HCT116 (cell line): Measurements from ENCODE around the gene SLC45A2. TPM values are rescaled to one million over a fixed set of nuclear protein-coding genes. Genes with fewer than 3 reads are reported as not detected.

ENCODE experiments used
- ATAC-seq: fragments of 200-7000 bp; cut with Tn5 transposase; 2 replicates; pipeline ENCODE4 v1.9.1; 2020; ENCODE audit warnings: mild to moderate bottlenecking, moderate library complexity
- BruUV-seq: library from RNA; stranded (reverse); fragments of 400-500 nt; replicated peaks from 2 replicates; lab custom pipeline; 2021; lab: Mats Ljungman, UMichigan
- CTCF ChIA-PET: fragments of 300-600 bp; sonication (Branson Sonifier 250); formaldehyde crosslinking; loops from one replicate; lab custom pipeline; 2021; ENCODE audit warnings: antibody characterized with exemption; lab: Charles Lee
- POLR2A ChIA-PET: fragments of 300-600, 350-600 bp; sonication (Branson Sonifier 250); formaldehyde crosslinking; loops from one replicate; lab custom pipeline; 2021; ENCODE audit warnings: antibody characterized with exemption; lab: Charles Lee
- RAD21 ChIA-PET, 2 experiments: fragments of 300-600 bp; sonication (Branson Sonifier 250); formaldehyde crosslinking; loops; one replicate each; lab custom pipeline; 2023; ENCODE audit warnings: low total read pairs in 2 of 2; ENCODE audit not compliant: uncharacterized antibody in 2 of 2, unreplicated experiment in 2 of 2, low non-redundant PET in 1 of 2; lab: Charles Lee
- DNase-seq: peaks from one replicate; pipeline ENCODE4 v3.0.0-alpha.2; 2010; ENCODE audit warnings: low read depth, low spot score
- H2AFZ ChIP-seq: fragments of 200-600 bp; shearing (Covaris generic), sonication (generic); 2 replicates; pipeline ENCODE4 v1.6.1; 2017; ENCODE audit warnings: low read depth, mixed run types, mixed read lengths, antibody characterized with exemption, low read length; ENCODE audit not compliant: poor library complexity, severe bottlenecking
- H3K27ac ChIP-seq: 2 replicates; pipeline ENCODE4 v1.5.1; 2012; ENCODE audit warnings: low read depth, low read length
- H3K27me3 ChIP-seq: fragments of 200-600 bp; sonication (generic); 2 replicates; pipeline ENCODE4 v1.6.1; 2016; ENCODE audit warnings: mixed run types, low read length, mixed read lengths; ENCODE audit not compliant: insufficient read depth
- H3K36me3 ChIP-seq, 2 experiments: fragments of 200-500 bp in 1 of 2; fragments of 200-600 bp in 1 of 2; sonication (Bioruptor generic) in 1 of 2; sonication (generic) in 1 of 2; 2 replicates each; pipeline versions ENCODE4 v1.5.1 to v1.6.1; 2014 to 2016; ENCODE audit warnings: low read length in 2 of 2, inconsistent platforms in 1 of 2, mixed read lengths in 1 of 2, mixed run types in 1 of 2; ENCODE audit not compliant: insufficient read depth in 2 of 2, control insufficient read depth in 1 of 2
- H3K4me1 ChIP-seq, 2 experiments: fragments of 200-600 bp in 1 of 2; sonication (generic) in 1 of 2; 2 replicates each; pipeline versions ENCODE4 v1.5.1 to v1.6.1; 2012 to 2017; ENCODE audit warnings: low read length in 2 of 2, inconsistent platforms in 1 of 2, mild to moderate bottlenecking in 1 of 2, mixed read lengths in 1 of 2, mixed run types in 1 of 2, moderate library complexity in 1 of 2; ENCODE audit not compliant: insufficient read depth in 2 of 2, control insufficient read depth in 1 of 2
- H3K4me2 ChIP-seq: fragments of 200-600 bp; sonication (generic); 2 replicates; pipeline ENCODE4 v1.6.1; 2017; ENCODE audit warnings: mixed run types, low read length, mixed read lengths
- H3K4me3 ChIP-seq, 2 experiments: fragments of 200-600 bp in 1 of 2; sonication (generic) in 1 of 2; replicated peaks in 1 of 2; 2 replicates each; pipeline ENCODE4 v1.5.1; 2011 to 2016; ENCODE audit warnings: low read length in 2 of 2, control low read depth in 1 of 2, low read depth in 1 of 2, mild to moderate bottlenecking in 1 of 2, mixed read lengths in 1 of 2, mixed run types in 1 of 2
- H3K79me2 ChIP-seq: fragments of 200-600 bp; sonication (generic); 2 replicates; pipeline ENCODE4 v1.6.1; 2017; ENCODE audit warnings: mild to moderate bottlenecking, mixed run types, low read length, moderate library complexity, mixed read lengths; ENCODE audit not compliant: insufficient read depth
- H3K9ac ChIP-seq: fragments of 200-600 bp; sonication (generic); 2 replicates; pipeline ENCODE4 v1.6.1; 2016; ENCODE audit warnings: low read length, mixed read lengths
- H3K9me2 ChIP-seq: fragments of 200-600 bp; sonication (generic), shearing (Covaris generic); 2 replicates; pipeline ENCODE4 v1.6.1; 2017; ENCODE audit warnings: mixed run types, mild to moderate bottlenecking, moderate library complexity; ENCODE audit not compliant: insufficient read depth
- H3K9me3 ChIP-seq, 2 experiments: fragments of 200-500 bp in 1 of 2; fragments of 200-600 bp in 1 of 2; sonication (Bioruptor generic) in 1 of 2; sonication (generic) in 1 of 2; 2 replicates each; pipeline ENCODE4 v1.6.1; 2014 to 2017; ENCODE audit warnings: low read length in 2 of 2, mixed read lengths in 2 of 2, inconsistent platforms in 1 of 2, low read depth in 1 of 2, mild to moderate bottlenecking in 1 of 2, mixed run types in 1 of 2, moderate library complexity in 1 of 2; ENCODE audit not compliant: control insufficient read depth in 1 of 2, insufficient read depth in 1 of 2
- H4K20me1 ChIP-seq: fragments of 200-600 bp; sonication (generic), shearing (Covaris generic); 2 replicates; pipeline ENCODE4 v1.6.1; 2017; ENCODE audit warnings: mixed run types, mild to moderate bottlenecking, moderate library complexity; ENCODE audit not compliant: insufficient read depth
- ATF3 ChIP-seq: IDR thresholded peaks from 2 replicates; pipeline ENCODE4 v1.6.1; 2012
- CBX3 ChIP-seq: IDR thresholded peaks from 2 replicates; pipeline ENCODE4 v1.6.1; 2012; ENCODE audit warnings: low read depth
- CEBPB ChIP-seq: IDR thresholded peaks from 2 replicates; pipeline ENCODE4 v1.6.1; 2012; ENCODE audit warnings: low read depth
- ELF1 ChIP-seq: IDR thresholded peaks from 2 replicates; pipeline ENCODE4 v1.6.1; 2012; ENCODE audit warnings: low read depth, borderline replicate concordance
- JUND ChIP-seq: IDR thresholded peaks from 2 replicates; pipeline ENCODE4 v1.6.1; 2012
- REST ChIP-seq: IDR thresholded peaks from 2 replicates; pipeline ENCODE4 v1.6.1; 2012; ENCODE audit warnings: low read depth
- ZBTB33 ChIP-seq: IDR thresholded peaks from 2 replicates; pipeline ENCODE4 v1.6.1; 2011; ENCODE audit warnings: mild to moderate bottlenecking, low read length, moderate library complexity; ENCODE audit not compliant: insufficient replicate concordance; ENCODE audit errors: extremely low read depth
- ZNF274 ChIP-seq: fragments of 200-500 bp; sonication (Bioruptor generic); IDR thresholded peaks from 2 replicates; pipeline ENCODE4 v1.6.1; 2014; ENCODE audit warnings: mild to moderate bottlenecking, low read depth, low read length, inconsistent platforms
- intact Hi-C: fragments of 100-400 bp; cut with micrococcal nuclease; formaldehyde crosslinking; loops from 2 replicates; pipeline ENCODE4 v1.10.0; 2022
- total RNA-seq: library from RNA; stranded (reverse); gene quantifications from one replicate; pipeline ENCODE4 v1.2.1, GENCODE V29; 2021; ENCODE audit not compliant: unreplicated experiment

The SLC45A2 gene
- total RNA-seq, 1 experiment from 2014 or later = not detected

GRCh38 chr5:33958176-33958575, 26.3 kb downstream of the SLC45A2 start:
- ChIA-PET CTCF (no interaction called here), RAD21 (no interaction called here), POLR2A (no interaction called here)
- intact Hi-C loops = no loop called here
- Histone ChIP-seq H2AFZ (no peak overlapping the region), H3K27me3 (peaks cover 20% of the 10 kb centered on the region), H3K4me2 (no peak overlapping the region), H3K27ac (no peak overlapping the region), H3K9ac (no peak overlapping the region), H3K9me2 (no peaks in the 10 kb centered on the region), H3K79me2 (no peaks in the 10 kb centered on the region), H3K36me3 (no peaks in the 10 kb centered on the region), H3K4me1 (no peaks in the 10 kb centered on the region), H3K4me3 (no peak overlapping the region), H3K9me3 (no peaks in the 10 kb centered on the region), H4K20me1 (no peaks in the 10 kb centered on the region)
- no TSS peak for BruUV-seq
- TF ChIP-seq ATF3 = no peak
- no peak for TF ChIP-seq ELF1
- no peak for TF ChIP-seq REST
- no peak for TF ChIP-seq JUND
- TF ChIP-seq CBX3 = no peak
- TF ChIP-seq ZNF274 = no peak
- TF ChIP-seq CEBPB = no peak
- no peak for TF ChIP-seq ZBTB33
- no peak for ATAC-seq
- no peak for DNase-seq
